ENCODE data around the gene DUSP9.

Gene DUSP9

GRCh38 chrX:153684467-153685155 lies 37.6 kb downstream of the DUSP9 start:
- no peak for TF ChIP-seq HOXC10 (CRISPR knock-in tag; IDR thresholded peaks at IDR 0.05)
- TF ChIP-seq ZNF596 (tag by site-specific recombination; IDR thresholded peaks at IDR 0.05): no peak
- TF ChIP-seq, protein P1, sequence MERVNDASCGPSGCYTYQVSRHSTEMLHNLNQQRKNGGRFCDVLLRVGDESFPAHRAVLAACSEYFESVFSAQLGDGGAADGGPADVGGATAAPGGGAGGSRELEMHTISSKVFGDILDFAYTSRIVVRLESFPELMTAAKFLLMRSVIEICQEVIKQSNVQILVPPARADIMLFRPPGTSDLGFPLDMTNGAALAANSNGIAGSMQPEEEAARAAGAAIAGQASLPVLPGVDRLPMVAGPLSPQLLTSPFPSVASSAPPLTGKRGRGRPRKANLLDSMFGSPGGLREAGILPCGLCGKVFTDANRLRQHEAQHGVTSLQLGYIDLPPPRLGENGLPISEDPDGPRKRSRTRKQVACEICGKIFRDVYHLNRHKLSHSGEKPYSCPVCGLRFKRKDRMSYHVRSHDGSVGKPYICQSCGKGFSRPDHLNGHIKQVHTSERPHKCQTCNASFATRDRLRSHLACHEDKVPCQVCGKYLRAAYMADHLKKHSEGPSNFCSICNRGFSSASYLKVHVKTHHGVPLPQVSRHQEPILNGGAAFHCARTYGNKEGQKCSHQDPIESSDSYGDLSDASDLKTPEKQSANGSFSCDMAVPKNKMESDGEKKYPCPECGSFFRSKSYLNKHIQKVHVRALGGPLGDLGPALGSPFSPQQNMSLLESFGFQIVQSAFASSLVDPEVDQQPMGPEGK (tag by site-specific recombination; IDR thresholded peaks at IDR 0.05): no peak
- no peak for TF ChIP-seq ZNF521 (tag by site-specific recombination; IDR thresholded peaks at IDR 0.05)
- no peak for TF ChIP-seq ZNF624 (tag by site-specific recombination; IDR thresholded peaks at IDR 0.05)
- no peak for TF ChIP-seq ZNF664 (tag by site-specific recombination; IDR thresholded peaks at IDR 0.05)
- TF ChIP-seq, protein P2, sequence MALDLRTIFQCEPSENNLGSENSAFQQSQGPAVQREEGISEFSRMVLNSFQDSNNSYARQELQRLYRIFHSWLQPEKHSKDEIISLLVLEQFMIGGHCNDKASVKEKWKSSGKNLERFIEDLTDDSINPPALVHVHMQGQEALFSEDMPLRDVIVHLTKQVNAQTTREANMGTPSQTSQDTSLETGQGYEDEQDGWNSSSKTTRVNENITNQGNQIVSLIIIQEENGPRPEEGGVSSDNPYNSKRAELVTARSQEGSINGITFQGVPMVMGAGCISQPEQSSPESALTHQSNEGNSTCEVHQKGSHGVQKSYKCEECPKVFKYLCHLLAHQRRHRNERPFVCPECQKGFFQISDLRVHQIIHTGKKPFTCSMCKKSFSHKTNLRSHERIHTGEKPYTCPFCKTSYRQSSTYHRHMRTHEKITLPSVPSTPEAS (tag by site-specific recombination; IDR thresholded peaks at IDR 0.05): no peak
- no peak for TF ChIP-seq ZNF660 (tag by site-specific recombination; IDR thresholded peaks at IDR 0.05)
- TF ChIP-seq KLF9 (tag by site-specific recombination; IDR thresholded peaks at IDR 0.05; ENCODE audit: low read depth): no peak
- no peak for TF ChIP-seq SETDB1 (IDR thresholded peaks at IDR 0.05; ENCODE audit: insufficient read length, low read length)
- no peak for TF ChIP-seq ZIC2 (tag by site-specific recombination; IDR thresholded peaks at IDR 0.05)
- no peak for TF ChIP-seq GLI2 (tag by site-specific recombination; IDR thresholded peaks at IDR 0.05; ENCODE audit: borderline replicate concordance, low read depth)
- TF ChIP-seq ZNF555 (tag by site-specific recombination; conservative IDR thresholded peaks at IDR 0.05): no peak
- no peak for TF ChIP-seq ZNF23 (tag by site-specific recombination; IDR thresholded peaks at IDR 0.05; ENCODE audit: borderline replicate concordance)
- TF ChIP-seq ZNF274 (IDR thresholded peaks at IDR 0.05; ENCODE audit: low read length): no peak
- TF ChIP-seq ZNF274 (tag by site-specific recombination; IDR thresholded peaks at IDR 0.05; ENCODE audit: borderline replicate concordance): no peak
- no peak for TF ChIP-seq WT1 (tag by site-specific recombination; IDR thresholded peaks at IDR 0.05)
- no peak for TF ChIP-seq GFI1B (tag by site-specific recombination; IDR thresholded peaks at IDR 0.05)
- TF ChIP-seq YY1 (tag by site-specific recombination; IDR thresholded peaks at IDR 0.05): no peak
- CTCF ChIA-PET: interaction anchor here (0.7 to 5.1 kb wide), 5 partner anchors 16 to 146 kb away, joined by 3 to 39 read pairs (median 3); no protein-coding TSS in a partner anchor
- Histone ChIP-seq H3K36me3 (ENCODE audit: control insufficient read depth in 2 of 2, insufficient read depth in 1 of 2, low read length in 2 of 2) (peaks cover 0 to 2% of the 10 kb centered on the region in 2 experiments; a peak in 1 of 3 replicates), H3K4me3 (ENCODE audit: low read depth, low read length) (no peak overlapping the region), H3K27ac (ENCODE audit: extremely low read depth, low read depth, low read length) (no peak overlapping the region), H3K9me3 (ENCODE audit: control insufficient read depth, insufficient read depth, low read depth, low read length) (no peaks in the 10 kb centered on the region), H3K4me1 (ENCODE audit: control insufficient read depth, insufficient read depth, low read length) (no peaks in the 10 kb centered on the region)
- POLR2A ChIA-PET: interaction anchor here (0.5 kb wide), 1 partner anchor 110 kb away, joined by 3 read pairs; the partner anchor contains the start of gene SSR4

GRCh38 chrX:153685156-153685536 lies 38.1 kb downstream of the DUSP9 start:
- POLR2A ChIA-PET: interaction anchor here (0.5 kb wide), 1 partner anchor 110 kb away, joined by 3 read pairs; the partner anchor contains the start of gene SSR4
- CTCF ChIA-PET: interaction anchor here (0.6 to 3.0 kb wide), 2 partner anchors 17 to 260 kb away, joined by 4 to 15 read pairs; no protein-coding TSS in a partner anchor
- Histone ChIP-seq H3K27ac (ENCODE audit: extremely low read depth, low read depth, low read length) (no peak overlapping the region), H3K4me1 (ENCODE audit: control insufficient read depth, insufficient read depth, low read length) (no peaks in the 10 kb centered on the region), H3K9me3 (ENCODE audit: control insufficient read depth, insufficient read depth, low read depth, low read length) (no peaks in the 10 kb centered on the region), H3K36me3 (ENCODE audit: control insufficient read depth in 2 of 2, insufficient read depth in 1 of 2, low read length in 2 of 2) (peaks cover 0 to 8% of the 10 kb centered on the region in 2 experiments; a peak in 1 of 3 replicates), H3K4me3 (ENCODE audit: low read depth, low read length) (no peak overlapping the region)
- TF ChIP-seq ZNF670 (tag by site-specific recombination; IDR thresholded peaks at IDR 0.05; ENCODE audit: low read depth) (no peak), ZBTB8A (tag by site-specific recombination; IDR thresholded peaks at IDR 0.05) (no peak), ZNF140 (tag by site-specific recombination; IDR thresholded peaks at IDR 0.05) (no peak), ZNF747 (tag by site-specific recombination; IDR thresholded peaks at IDR 0.05) (no peak), GLIS2 (tag by site-specific recombination; IDR thresholded peaks at IDR 0.05) (no peak), WT1 (tag by site-specific recombination; IDR thresholded peaks at IDR 0.05) (no peak), ZBTB26 (tag by site-specific recombination; optimal IDR thresholded peaks at IDR 0.05) (no peak), ZSCAN23 (tag by site-specific recombination; IDR thresholded peaks at IDR 0.05) (no peak), ZNF292 (tag by site-specific recombination; IDR thresholded peaks at IDR 0.05; ENCODE audit: borderline replicate concordance, low read depth) (no peak), ZNF600 (tag by site-specific recombination; IDR thresholded peaks at IDR 0.05) (no peak), ZNF426 (tag by site-specific recombination; IDR thresholded peaks at IDR 0.05) (no peak)

Measured in HEK293 (cell line).